GM23338 (cell line): Measurements from ENCODE around the gene YTHDF1. TPM values are rescaled to one million over a fixed set of nuclear protein-coding genes. Genes with fewer than 3 reads are reported as not detected.

Source experiments
- ATAC-seq: fragments of 200-7000 bp; cut with Tn5 transposase; 3 replicates; pipeline ENCODE4 v1.9.1; 2020
- DNase-seq: peaks from one replicate; pipeline ENCODE4 v3.0.0-alpha.2; 2015; ENCODE audit warnings: low spot score
- H2AFZ ChIP-seq: fragments of 200-600 bp; sonication (generic); 2 replicates; pipeline ENCODE4 v1.8.0; 2016; ENCODE audit warnings: antibody characterized with exemption, mild to moderate bottlenecking, moderate library complexity
- H3F3A ChIP-seq: fragments of 200-600 bp; sonication (generic); replicated peaks from 2 replicates; pipeline ENCODE4 v1.8.0; 2017; ENCODE audit warnings: antibody characterized with exemption, mixed run types, low read depth
- H3K27ac ChIP-seq: fragments of 200-600 bp; sonication (generic); 2 replicates; pipeline ENCODE4 v1.6.1; 2016; ENCODE audit warnings: low read depth
- H3K27me3 ChIP-seq: fragments of 200-600 bp; sonication (generic); 2 replicates; pipeline ENCODE4 v1.8.0; 2016; ENCODE audit warnings: mild to moderate bottlenecking, mixed run types, moderate library complexity; ENCODE audit not compliant: insufficient read depth
- H3K36me3 ChIP-seq: fragments of 200-600 bp; sonication (generic); 2 replicates; pipeline ENCODE4 v1.8.0; 2016; ENCODE audit warnings: mild to moderate bottlenecking; ENCODE audit not compliant: insufficient read depth
- H3K4me1 ChIP-seq: fragments of 200-600 bp; sonication (generic); 2 replicates; pipeline ENCODE4 v1.8.0; 2016; ENCODE audit warnings: mild to moderate bottlenecking, moderate library complexity; ENCODE audit not compliant: insufficient read depth
- H3K4me2 ChIP-seq: fragments of 200-600 bp; sonication (generic); 2 replicates; pipeline ENCODE4 v1.7.1; 2017; ENCODE audit warnings: mixed run types
- H3K4me3 ChIP-seq: fragments of 200-600 bp; sonication (generic); 2 replicates; pipeline ENCODE4 v1.6.1; 2016; ENCODE audit warnings: mixed run types
- H3K79me2 ChIP-seq: fragments of 200-600 bp; sonication (generic); replicated peaks from 2 replicates; pipeline ENCODE4 v1.8.0; 2017; ENCODE audit warnings: mild to moderate bottlenecking; ENCODE audit not compliant: insufficient read depth
- H3K9me2 ChIP-seq: fragments of 200-600 bp; sonication (generic); 2 replicates; pipeline ENCODE4 v1.8.0; 2017; ENCODE audit not compliant: insufficient read depth
- H4K20me1 ChIP-seq: fragments of 200-600 bp; sonication (generic); replicated peaks from 2 replicates; pipeline ENCODE4 v1.8.0; 2017; ENCODE audit warnings: mild to moderate bottlenecking; ENCODE audit not compliant: insufficient read depth
- H3K27ac Mint-ChIP-seq: 2 replicates; pipeline ENCODE4 v1.8.0; 2020; ENCODE audit warnings: inconsistent platforms, mild to moderate bottlenecking, moderate library complexity, mixed read lengths
- H3K27me3 Mint-ChIP-seq: 3 replicates; pipeline ENCODE4 v1.8.0; 2022; ENCODE audit warnings: low read depth, mild to moderate bottlenecking, moderate library complexity, mixed read lengths, inconsistent platforms; ENCODE audit not compliant: insufficient read depth, poor library complexity
- H3K36me3 Mint-ChIP-seq: 3 replicates; pipeline ENCODE4 v1.8.0; 2021; ENCODE audit warnings: low read depth, mild to moderate bottlenecking, inconsistent platforms, moderate library complexity, mixed read lengths
- H3K4me1 Mint-ChIP-seq: 3 replicates; pipeline ENCODE4 v1.8.0; 2020; ENCODE audit warnings: mild to moderate bottlenecking, inconsistent platforms, mixed read lengths
- H3K4me3 Mint-ChIP-seq: 3 replicates; pipeline ENCODE4 v1.8.0; 2021; ENCODE audit warnings: moderate library complexity, mild to moderate bottlenecking, inconsistent platforms, mixed read lengths
- H3K9me3 Mint-ChIP-seq: 3 replicates; pipeline ENCODE4 v1.8.0; 2020; ENCODE audit warnings: moderate library complexity, mild to moderate bottlenecking, inconsistent platforms, mixed read lengths
- CTCF ChIP-seq, 2 experiments: fragments of 200-600 bp in 1 of 2; sonication (generic) in 1 of 2; conservative IDR thresholded peaks; 2 replicates each; pipeline versions ENCODE4 v1.5.1 to v1.6.1; 2016 to 2017; ENCODE audit warnings: antibody characterized with exemption in 2 of 2, low read depth in 2 of 2, mild to moderate bottlenecking in 2 of 2, moderate library complexity in 1 of 2
- ETS1 ChIP-seq: IDR thresholded peaks from 2 replicates; pipeline ENCODE4 v1.6.1; 2016; ENCODE audit warnings: antibody characterized with exemption
- EZH2 ChIP-seq: fragments of 200-600 bp; sonication (generic); IDR thresholded peaks from one replicate; pipeline ENCODE4 v1.8.0; 2017; ENCODE audit warnings: antibody characterized with exemption, mild to moderate bottlenecking, low read depth; ENCODE audit not compliant: unreplicated experiment
- EZH2phosphoT487 ChIP-seq: fragments of 200-600 bp; sonication (generic); IDR thresholded peaks from one replicate; pipeline ENCODE4 v1.8.1; 2018; ENCODE audit warnings: antibody characterized with exemption; ENCODE audit not compliant: unreplicated experiment
- NANOG ChIP-seq: IDR thresholded peaks from 2 replicates; pipeline ENCODE4 v1.6.1; 2016; ENCODE audit warnings: antibody characterized with exemption, borderline replicate concordance
- REST ChIP-seq: IDR thresholded peaks from one replicate; pipeline ENCODE4 v1.6.1; 2018; ENCODE audit warnings: antibody characterized with exemption; ENCODE audit not compliant: unreplicated experiment
- ZNF114 ChIP-seq: fragments of 250-450 bp; sonication (Bioruptor Pico); IDR thresholded peaks from 2 replicates; pipeline ENCODE4 v1.5.0; 2020; ENCODE audit warnings: mild to moderate bottlenecking, moderate library complexity
- ZNF331 ChIP-seq: fragments of 250-450 bp; sonication (Bioruptor Pico); IDR thresholded peaks from 2 replicates; pipeline ENCODE4 v1.5.0; 2020; ENCODE audit warnings: low read depth, mild to moderate bottlenecking, moderate library complexity
- polyA plus RNA-seq: library from polyadenylated mRNA; unstranded; fragments of >200 nt; fragmentation: Nextera tagmentation; extraction: Ambion mirVana; gene quantifications from 2 replicates; pipeline ENCODE4 v1.2.1, GENCODE V29; 2016
- total RNA-seq: library from RNA; depleted of rRNA; stranded (reverse); fragments of >200 nt; shearing (Covaris generic); gene quantifications from 2 replicates; pipeline ENCODE4 v1.2.3, GENCODE V29; 2014

YTHDF1 gene
- total and polyA plus RNA-seq, 2 experiments from 2014 or later: 30.9 to 64.3 TPM

GRCh38 chr20:63212393-63212730 lies 3.6 kb downstream of the YTHDF1 start (continued):
- TF ChIP-seq REST: no peak

- Mint-ChIP-seq H3K27ac (no peak overlapping the region), H3K4me1 (peaks cover 22% of the 10 kb centered on the region), H3K4me3 (no peak overlapping the region), H3K27me3 (peaks cover 6% of the 10 kb centered on the region), H3K36me3 (peaks cover 92% of the 10 kb centered on the region), H3K9me3 (no peaks in the 10 kb centered on the region)
- TF ChIP-seq EZH2phosphoT487 (no peak), EZH2 (no peak), ZNF114 (CRISPR knock-in tag) (no peak), ETS1 (no peak), REST (no peak), ZNF331 (CRISPR knock-in tag) (no peak), CTCF (conservative IDR thresholded peaks at IDR 0.05; ENCODE audit: low read depth in 2 of 2) (no peak), NANOG (no peak)
- H3K4me2 ChIP-seq: no peak overlapping the region
- peaks cover 34% of the 10 kb centered on the region for H3K36me3 ChIP-seq
- peaks cover 11% of the 10 kb centered on the region; the same call in 1 of the 2 replicates for H3F3A ChIP-seq
- H4K20me1 ChIP-seq: peaks cover 78% of the 10 kb centered on the region
- H3K27me3 ChIP-seq: no peaks in the 10 kb centered on the region
- no peak overlapping the region for H3K4me3 ChIP-seq
- no peak overlapping the region for H3K27ac ChIP-seq
- no peak for DNase-seq
- ATAC-seq: no peak
- H3K4me1 ChIP-seq: peaks cover 15% of the 10 kb centered on the region; the same call in 1 of the 2 replicates
- no peak overlapping the region for H2AFZ ChIP-seq
- H3K9me2 ChIP-seq: no peaks in the 10 kb centered on the region
- peaks cover 100% of the 10 kb centered on the region for H3K79me2 ChIP-seq
Observed at GRCh38 chr20:63210011-63210605, 5.8 kb downstream of the YTHDF1 start.
